ENCODE measurements around the gene UBL7.

UBL7 gene

GRCh38 chr15:74421302-74422245 is 39.4 kb downstream of the UBL7 start:
- DNase-seq = no peak

DNA sequence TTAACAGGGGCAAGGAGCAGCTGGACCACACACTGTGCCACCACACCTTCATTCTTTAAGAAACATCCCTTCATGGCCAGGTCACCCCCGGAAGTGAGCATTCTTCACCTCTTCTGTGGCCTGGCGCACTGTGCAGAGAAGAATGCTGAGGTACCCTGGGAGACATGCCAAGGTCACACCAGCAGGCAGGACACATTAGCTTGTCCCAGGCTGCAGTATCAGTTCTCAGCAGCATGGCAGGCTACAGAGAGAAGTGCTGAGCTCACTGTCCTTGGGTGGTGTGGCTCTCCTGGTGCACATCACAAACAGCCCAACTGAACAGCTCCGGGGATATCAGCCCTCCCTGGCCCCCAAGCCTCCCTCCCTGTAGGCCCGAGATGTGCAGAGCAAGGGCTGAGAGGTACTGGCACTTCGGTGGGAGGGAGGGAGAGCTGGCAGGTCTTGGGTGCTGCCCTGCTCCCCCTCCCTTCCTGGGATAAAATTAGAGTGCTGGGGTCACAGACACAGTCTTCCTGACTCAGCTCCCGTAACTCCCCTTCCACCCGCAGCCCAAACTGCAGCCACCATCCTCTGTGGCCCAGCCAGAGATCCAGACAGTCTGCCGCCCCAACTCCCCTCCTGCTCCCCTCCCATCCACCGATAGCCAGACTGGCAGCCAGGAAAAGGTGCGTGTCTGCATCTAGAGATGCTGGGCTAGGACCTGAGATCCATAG is 40.6 kb downstream of the UBL7 start:
- no peak for DNase-seq

DNA sequence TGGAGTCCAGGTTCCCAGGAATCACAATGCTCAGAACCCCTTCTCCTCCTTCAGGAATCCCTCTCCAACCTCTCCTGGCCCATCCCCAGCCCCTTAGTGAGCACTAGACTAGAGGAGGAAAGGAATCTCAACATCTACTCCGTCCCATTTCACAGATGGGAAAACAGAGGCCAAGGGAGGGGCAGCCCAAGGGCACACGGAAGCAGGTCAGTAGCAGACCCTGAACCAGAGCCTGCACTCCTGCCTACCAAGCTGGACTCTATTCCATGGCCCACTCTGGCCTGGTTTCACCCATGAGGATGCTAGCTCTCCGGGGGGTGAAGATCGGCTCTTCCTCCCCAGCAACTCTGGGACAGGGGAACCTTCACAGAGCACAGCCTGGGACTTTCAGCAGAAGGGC is 41.5 kb downstream of the UBL7 start:
- no peak for DNase-seq

DNA sequence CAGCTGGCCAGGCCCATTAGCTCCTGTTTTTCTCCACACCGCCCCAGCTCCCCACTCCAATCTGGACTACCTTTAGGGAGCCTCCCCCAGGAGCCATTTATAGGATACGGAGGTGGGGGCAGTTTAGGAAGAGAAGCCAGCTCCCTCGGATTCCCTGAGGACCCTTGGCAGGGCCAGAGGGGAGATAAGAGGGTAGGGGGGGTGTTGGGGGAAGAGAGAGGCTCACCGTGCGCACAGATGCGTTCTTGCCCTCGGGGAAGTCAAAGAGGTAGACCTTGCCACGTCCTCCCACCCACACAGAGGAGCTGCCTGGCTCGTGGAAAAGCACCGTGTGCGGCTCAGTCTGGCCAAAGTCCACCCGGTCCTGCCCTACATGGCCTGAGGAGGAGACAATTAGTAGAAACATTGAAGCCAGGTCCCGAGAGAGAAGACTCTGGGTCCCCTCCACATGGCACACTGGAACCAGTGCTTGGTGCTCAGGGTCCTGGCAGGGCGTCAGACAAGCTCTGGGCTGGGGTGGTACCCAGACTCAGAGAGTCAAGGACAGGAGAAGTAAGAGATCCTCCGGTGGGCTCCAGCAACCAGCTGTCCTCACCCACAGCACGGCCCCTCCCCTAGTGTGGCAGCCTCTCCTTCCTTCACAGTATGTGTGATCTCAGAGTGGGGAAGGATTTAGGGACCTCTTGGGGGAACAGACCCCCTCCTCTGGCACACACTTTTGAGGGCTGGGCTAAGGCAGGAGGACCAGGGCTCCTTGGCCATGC is 42.2 kb downstream of the UBL7 start:
- DNase-seq = no peak

DNA sequence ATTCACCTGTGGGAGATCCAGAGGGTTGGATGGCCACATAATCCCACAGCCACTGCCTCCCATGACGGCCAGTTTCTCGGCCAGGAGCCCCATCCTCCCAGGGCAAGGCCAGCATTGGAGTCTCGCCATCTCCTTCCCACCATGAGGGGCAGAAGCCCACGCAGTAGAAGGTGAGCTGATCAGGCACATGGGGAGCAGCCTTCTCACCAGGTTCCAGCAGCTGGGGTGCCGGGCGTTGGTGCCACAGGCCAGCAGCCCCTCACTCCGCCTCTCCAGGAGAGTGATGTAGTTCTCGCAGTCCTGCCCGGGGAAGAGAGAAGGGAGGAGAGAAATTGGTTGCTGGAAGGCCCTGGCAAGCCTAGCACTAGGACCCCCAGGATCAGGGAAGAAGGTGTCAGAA is 43.3 kb downstream of the UBL7 start:
- DNase-seq = no peak

GRCh38 chr15:74417225-74417624 is 43.7 kb downstream of the UBL7 start:
- DNase-seq = no peak

GRCh38 chr15:74415966-74416916 is 44.7 kb downstream of the UBL7 start:
- DNase-seq = no peak

DNA sequence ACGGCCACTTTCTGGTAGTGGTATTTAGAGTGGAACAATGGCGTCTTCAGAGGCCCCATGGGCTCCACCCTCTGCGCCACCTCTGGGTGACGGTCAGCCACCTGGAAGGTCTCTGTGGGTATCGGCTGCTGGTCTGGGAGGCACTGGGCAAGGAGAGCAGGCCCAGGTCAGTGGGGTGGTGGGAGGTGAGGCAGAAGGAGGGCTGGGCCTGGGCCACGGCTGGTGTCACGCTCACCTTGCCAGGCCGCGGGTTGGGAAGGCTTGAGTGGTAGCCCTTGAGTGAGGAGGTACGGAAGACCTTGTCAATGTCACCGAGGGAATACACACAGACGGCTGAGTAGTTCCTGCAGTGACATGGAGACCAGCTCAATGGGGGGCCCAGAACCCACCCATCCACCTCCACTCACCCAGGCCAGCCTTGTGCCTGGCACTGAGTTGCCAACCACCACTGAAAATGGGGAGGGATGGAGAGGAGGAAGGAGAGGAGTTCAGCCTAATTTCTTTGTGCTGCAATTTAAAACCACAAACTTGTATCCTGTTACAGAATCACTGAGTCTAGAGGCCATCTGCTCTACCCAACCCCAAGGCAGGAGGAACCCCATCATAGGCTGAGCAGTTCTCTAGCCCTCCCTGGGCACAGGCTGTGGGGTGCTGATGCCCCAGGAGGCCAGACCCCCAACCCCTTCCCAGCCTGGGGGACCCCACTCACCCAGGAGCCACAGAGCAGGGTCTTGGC is 46.2 kb downstream of the UBL7 start:
- DNase-seq = no peak

DNA sequence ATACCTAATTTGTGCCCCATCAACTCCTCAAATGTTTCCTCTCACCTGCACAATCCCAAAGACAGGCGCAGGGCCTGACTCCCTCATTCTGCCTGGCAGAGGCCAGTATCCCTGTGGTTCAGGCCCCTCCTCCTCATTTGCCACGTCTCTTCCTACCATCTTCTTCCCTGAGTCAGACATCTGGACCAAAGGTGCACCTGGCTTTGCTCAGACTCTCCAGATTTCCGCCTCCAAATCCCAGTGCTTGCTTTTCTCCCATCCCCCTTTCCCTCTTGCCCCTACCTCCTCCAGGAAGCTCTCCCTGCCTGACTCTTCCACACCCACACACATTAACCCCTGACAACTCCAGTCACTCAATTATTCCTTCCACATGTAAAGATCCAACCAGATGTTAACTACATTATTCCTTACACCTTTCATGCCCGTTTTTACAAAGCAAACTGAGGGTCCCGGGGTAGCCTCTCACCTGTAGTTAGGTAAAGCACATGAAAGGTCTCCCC is 46.8 kb downstream of the UBL7 start:
- no peak for DNase-seq

GRCh38 chr15:74413350-74414080 is 47.4 kb downstream of the UBL7 start:
- DNase-seq = no peak

DNA sequence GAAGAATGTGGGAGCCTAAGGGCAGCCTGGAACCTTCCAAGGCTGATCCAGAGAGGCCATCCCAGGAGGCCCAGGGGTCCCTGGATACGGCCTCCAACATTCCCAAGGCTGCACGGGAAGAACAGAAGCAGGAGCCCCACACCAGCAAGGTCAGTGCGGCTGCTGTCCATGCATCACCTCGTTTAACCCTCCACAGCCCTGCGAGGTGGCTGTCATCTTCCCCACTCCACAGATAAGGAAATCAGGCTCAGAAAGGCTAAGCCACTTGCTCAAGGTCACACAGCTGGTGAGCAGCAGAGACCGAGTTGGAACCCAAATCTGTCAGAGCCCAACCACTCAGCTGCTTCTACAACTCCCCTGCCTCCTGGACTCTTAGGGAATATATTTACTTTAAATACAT is 48.8 kb downstream of the UBL7 start:
- no peak for DNase-seq

- no peak for DNase-seq
Observed at GRCh38 chr15:74411686-74412085, 49.3 kb downstream of the UBL7 start.

DNA sequence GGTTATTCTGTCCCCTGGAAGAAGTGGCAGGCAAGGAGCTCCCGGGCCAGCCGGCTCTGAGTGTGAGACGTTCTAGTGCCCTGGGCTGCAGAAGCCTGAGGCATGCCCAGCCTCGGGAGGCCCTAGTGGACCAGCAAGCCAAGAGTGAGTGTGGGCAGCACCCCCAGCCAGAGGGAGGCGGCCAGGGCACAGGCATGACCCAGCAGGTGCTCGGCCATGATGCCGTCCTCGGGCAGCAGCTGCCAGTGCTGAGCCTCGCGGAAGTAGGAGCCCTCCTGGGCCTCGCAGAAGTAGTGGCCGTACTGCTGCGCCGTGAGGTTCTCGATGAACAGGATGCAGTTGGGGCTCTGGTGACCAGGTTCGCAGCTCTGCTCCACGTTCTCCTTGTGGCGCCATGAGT is 50.5 kb downstream of the UBL7 start:
- no peak for DNase-seq

GRCh38 chr15:74409225-74409624 is 51.7 kb downstream of the UBL7 start:
- no peak for DNase-seq

- DNase-seq = no peak
Observed at GRCh38 chr15:74408815-74409214, 52.1 kb downstream of the UBL7 start.

DNA sequence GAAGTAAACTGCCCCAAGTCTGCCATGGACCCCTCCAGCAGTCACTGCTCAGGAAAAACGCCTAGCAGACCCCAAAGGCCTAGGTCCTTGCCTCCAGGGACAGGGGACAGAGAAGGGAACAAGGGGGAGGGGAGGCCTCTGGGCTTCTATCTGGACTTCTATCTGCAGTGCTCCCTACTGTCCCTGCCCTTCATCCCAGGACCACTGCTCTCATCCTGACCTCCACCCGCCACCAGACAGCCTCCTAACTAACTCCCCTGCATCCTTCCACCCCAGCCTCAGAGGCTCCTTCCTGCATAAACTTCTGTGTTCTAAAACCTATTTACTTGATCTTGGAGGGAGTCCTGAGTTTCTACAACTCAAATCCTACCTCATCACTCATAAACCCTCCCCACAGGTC is 52.6 kb downstream of the UBL7 start:
- DNase-seq = no peak

DNA sequence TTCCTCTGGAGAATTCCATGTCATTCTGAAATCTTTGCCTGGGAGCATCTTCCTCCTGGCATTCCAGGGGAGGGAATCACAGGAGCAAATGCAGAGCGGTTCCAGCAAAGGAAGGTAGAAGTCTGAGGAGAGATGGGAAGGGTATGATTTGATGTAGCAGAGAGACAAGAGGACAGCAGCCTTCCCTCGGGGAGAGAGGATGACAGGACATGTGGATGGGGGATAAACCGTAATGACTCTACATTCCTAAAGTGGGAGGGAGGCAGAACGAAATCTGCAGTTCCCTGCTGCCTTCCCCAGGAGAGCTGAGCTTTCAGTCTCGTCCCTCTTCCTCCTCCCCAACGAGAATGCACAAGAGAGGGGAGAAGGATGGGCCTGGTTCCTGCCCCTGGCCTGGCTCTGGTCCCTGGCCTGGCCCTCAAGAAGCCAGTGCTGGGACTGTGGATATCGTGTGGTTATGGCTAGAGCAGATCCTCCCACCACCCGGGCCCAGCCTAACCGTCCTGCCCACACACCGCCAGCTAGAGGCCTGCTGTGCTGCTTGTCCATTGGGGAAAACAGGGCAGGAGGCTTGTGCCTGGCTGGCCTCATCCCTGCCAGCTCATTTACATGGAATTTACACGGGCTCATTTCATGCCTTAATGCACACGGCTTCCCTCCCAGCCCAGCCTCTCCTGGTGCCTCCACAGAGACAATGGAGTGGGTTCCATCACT is 53.8 kb downstream of the UBL7 start:
- no peak for DNase-seq

- DNase-seq = no peak
Observed at GRCh38 chr15:74406517-74406916, 54.4 kb downstream of the UBL7 start.

GRCh38 chr15:74405823-74406222 is 55.1 kb downstream of the UBL7 start:
- DNase-seq = no peak

DNA sequence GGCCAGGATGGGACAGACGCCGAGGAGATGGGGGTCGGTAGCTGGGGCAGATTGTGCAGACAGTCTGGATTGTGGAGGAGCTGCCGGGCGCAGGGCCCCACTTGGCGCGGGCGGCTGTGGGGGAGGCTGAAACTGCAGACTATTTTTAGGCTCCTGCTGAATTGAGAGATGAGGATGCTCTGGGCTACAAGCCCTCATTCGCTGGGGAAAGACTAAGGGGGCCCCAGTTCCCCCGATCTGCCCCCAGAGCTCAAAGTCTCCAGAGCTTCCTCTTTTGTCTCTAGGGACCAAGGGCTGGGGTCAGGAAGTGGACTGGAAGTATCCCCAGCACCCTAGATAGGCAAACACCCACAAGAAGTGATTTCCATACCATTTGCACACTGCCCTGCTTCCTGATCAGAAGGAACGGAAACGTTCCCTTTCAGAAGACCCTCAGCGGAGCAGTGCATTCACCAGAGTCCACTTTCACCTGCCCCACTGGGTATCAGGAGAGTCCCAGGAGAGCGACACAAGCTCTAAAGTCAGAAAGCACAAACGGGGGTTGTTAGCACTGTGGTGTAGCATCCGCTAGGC is 56.9 kb downstream of the UBL7 start:
- DNase-seq = no peak

Data from NCI-H1694 treated with DMSO at 0.1 percent for 48 hours (cell line).